Stimulated activated CD8-positive, alpha-beta memory T cell treated with anti-CD3 and anti-CD28 coated beads, Interleukin-15, amount 100 ng/mL, for 48 hours (primary cell): Measurements from ENCODE around the gene SMAP1.

Experiments
- DNase-seq, 2 donors: peaks; one replicate each; pipeline ENCODE4 v3.0.0-alpha.2; 2020; ENCODE audit warnings: low read depth in 2 of 2

The SMAP1 gene

DNA sequence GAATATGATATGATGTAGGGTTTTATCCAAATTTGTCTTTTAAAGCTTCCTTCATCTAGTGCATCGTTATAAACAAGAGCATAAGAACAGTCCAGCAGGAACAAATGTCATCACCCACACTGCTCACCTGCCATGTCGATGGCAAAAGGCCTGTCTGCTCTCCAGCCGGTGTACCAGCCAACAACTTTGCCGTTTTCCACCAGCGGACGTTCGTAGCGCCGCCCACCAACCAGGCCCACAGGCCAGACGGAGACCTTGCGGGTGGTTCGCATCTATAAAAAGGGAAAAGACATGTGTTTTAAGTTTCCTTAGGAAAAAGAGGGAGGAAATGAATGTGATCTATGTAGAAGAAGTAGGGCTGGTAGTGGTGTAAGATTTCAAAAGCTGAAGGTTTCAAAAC, 226.3 kb downstream of the SMAP1 start:
- no peak for DNase-seq

DNA sequence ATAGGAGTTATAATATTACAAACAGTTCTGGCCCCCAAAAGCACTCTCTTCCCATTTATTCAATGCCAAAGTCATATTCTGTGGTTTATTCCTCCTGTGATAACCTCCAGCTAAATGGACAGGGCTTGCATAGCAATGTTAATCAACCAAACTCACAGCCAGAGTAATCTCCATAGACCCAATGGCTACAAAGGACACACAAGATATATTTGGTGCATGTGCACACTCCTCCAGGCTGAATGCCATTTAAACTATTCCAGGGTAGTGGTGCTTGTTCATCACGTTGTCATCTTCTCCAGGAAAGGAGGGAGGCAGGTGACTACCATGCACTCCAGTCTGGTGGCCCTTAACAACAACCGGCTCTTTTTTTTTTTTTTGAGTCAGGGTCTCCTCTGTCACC, 232.4 kb downstream of the SMAP1 start:
- no peak for DNase-seq

GRCh38 chr6:70901324-70901723, 233.6 kb downstream of the SMAP1 start:
- DNase-seq = no peak

- DNase-seq = no peak
These were observed 236.2 kb downstream of the SMAP1 start for GRCh38 chr6:70903665-70904452.

GRCh38 chr6:70905742-70906141, 238.1 kb downstream of the SMAP1 start:
- DNase-seq = no peak
